Renal cortical epithelial cell (primary cell): ENCODE results near the gene KLHDC10. TPM values are rescaled to one million over a fixed set of nuclear protein-coding genes. Genes with fewer than 3 reads are reported as not detected.
A peak's percentile ranks its signal among the peaks of the same experiment; 100 is the strongest.
"Not testable (repeated sequence)": the region's sequence is repeated elsewhere in the genome, so short reads cannot be mapped to it uniquely, and the experiment has no call there.

ENCODE experiments used
- DNase-seq: peaks from one replicate; pipeline ENCODE4 v3.0.0-alpha.2; 2011; ENCODE audit warnings: low read depth
- total RNA-seq: library from RNA; depleted of rRNA; stranded (reverse); fragments of >200 nt; gene quantifications from 2 replicates; pipeline ENCODE4 v1.2.3, GENCODE V29; 2014

The KLHDC10 gene
- total RNA-seq, 1 donor from 2014 or later, result 48.8 TPM

- peak; percentile 71 for DNase-seq
Measured at GRCh38 chr7:130141161-130141883, 71.0 kb downstream of the KLHDC10 start.

- no peak for DNase-seq
Measured at GRCh38 chr7:130141884-130142653, 71.7 kb downstream of the KLHDC10 start.

- peak; percentile 64 for DNase-seq
Measured at GRCh38 chr7:130142654-130143333, 72.5 kb downstream of the KLHDC10 start.

- DNase-seq, result no peak
Measured at GRCh38 chr7:130143334-130143732, 73.0 kb downstream of the KLHDC10 start.

GRCh38 chr7:130143986-130144311 is 73.6 kb downstream of the KLHDC10 start:
- DNase-seq, result no peak

- DNase-seq, result peak; percentile 98
Measured at GRCh38 chr7:130144312-130145171, 74.2 kb downstream of the KLHDC10 start.

GRCh38 chr7:130145424-130146100 is 75.2 kb downstream of the KLHDC10 start:
- no peak for DNase-seq

GRCh38 chr7:130146142-130146541 is 75.8 kb downstream of the KLHDC10 start:
- not testable (repeated sequence) for DNase-seq

GRCh38 chr7:130146693-130147405 is 76.5 kb downstream of the KLHDC10 start:
- DNase-seq, result no peak

- no peak for DNase-seq
Measured at GRCh38 chr7:130147710-130148325, 77.5 kb downstream of the KLHDC10 start.

GRCh38 chr7:130148561-130148960 is 78.2 kb downstream of the KLHDC10 start:
- no peak for DNase-seq

GRCh38 chr7:130149281-130150139 is 79.2 kb downstream of the KLHDC10 start:
- no peak for DNase-seq

GRCh38 chr7:130150587-130150986 is 80.3 kb downstream of the KLHDC10 start:
- no peak for DNase-seq

GRCh38 chr7:130151591-130152492 is 81.5 kb downstream of the KLHDC10 start:
- DNase-seq, result peak; percentile 52

- DNase-seq, result no peak
Measured at GRCh38 chr7:130152493-130153210, 82.3 kb downstream of the KLHDC10 start.

GRCh38 chr7:130153211-130153908 is 83.0 kb downstream of the KLHDC10 start:
- DNase-seq, result no peak

- DNase-seq, result peak; percentile 35
Measured at GRCh38 chr7:130154131-130154500, 83.8 kb downstream of the KLHDC10 start.
